Measurements from ENCODE around the gene CARD11.

DNA sequence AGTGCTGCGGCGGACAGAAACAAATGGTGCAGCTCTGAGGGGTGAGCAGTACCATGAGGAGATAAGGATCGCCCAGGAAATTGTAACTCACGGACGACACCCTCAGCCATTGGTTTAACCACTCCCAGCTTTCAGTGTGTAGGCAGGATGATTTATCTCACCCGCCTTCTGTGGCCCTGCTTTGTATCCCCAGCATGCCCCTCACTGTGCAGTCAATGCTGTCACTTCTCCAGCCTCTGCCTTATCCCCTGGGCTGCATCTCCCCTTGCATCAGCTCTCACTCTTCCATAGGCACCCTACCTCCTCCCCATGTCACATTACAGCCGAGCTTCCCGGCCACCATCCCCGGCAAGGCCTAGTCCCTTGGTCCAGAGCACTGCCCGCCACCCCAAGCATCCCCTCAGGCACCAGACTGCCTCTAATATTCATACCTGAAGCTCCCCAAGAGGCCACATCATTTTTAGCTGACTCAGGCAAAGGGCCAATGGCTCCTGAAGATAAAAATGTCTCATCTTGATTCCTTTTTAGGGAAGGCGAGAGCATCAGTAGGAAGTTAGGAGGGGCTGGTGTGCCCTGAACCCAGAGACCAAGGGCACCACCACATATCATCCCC lies 77.1 kb downstream of the CARD11 start:
- TF ChIP-seq RAD21 (conservative IDR thresholded peaks at IDR 0.05), result no peak
- TF ChIP-seq, protein P1, sequence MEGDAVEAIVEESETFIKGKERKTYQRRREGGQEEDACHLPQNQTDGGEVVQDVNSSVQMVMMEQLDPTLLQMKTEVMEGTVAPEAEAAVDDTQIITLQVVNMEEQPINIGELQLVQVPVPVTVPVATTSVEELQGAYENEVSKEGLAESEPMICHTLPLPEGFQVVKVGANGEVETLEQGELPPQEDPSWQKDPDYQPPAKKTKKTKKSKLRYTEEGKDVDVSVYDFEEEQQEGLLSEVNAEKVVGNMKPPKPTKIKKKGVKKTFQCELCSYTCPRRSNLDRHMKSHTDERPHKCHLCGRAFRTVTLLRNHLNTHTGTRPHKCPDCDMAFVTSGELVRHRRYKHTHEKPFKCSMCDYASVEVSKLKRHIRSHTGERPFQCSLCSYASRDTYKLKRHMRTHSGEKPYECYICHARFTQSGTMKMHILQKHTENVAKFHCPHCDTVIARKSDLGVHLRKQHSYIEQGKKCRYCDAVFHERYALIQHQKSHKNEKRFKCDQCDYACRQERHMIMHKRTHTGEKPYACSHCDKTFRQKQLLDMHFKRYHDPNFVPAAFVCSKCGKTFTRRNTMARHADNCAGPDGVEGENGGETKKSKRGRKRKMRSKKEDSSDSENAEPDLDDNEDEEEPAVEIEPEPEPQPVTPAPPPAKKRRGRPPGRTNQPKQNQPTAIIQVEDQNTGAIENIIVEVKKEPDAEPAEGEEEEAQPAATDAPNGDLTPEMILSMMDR (IDR thresholded peaks at IDR 0.05; ENCODE audit: poor library complexity, severe bottlenecking), result no peak
- TF ChIP-seq EP300 (conservative IDR thresholded peaks at IDR 0.05; ENCODE audit: poor library complexity, severe bottlenecking), result no peak
- no peak for TF ChIP-seq EZH2 (IDR thresholded peaks at IDR 0.05; ENCODE audit: borderline replicate concordance, insufficient read depth, low read length, poor library complexity, severe bottlenecking)
- TF ChIP-seq MXI1 (conservative IDR thresholded peaks at IDR 0.05; ENCODE audit: poor library complexity, severe bottlenecking), result no peak
- no peak for TF ChIP-seq POLR2AphosphoS5 (IDR thresholded peaks at IDR 0.05)
- TF ChIP-seq SMC3 (conservative IDR thresholded peaks at IDR 0.05; ENCODE audit: poor library complexity), result no peak
- TF ChIP-seq, protein P2, sequence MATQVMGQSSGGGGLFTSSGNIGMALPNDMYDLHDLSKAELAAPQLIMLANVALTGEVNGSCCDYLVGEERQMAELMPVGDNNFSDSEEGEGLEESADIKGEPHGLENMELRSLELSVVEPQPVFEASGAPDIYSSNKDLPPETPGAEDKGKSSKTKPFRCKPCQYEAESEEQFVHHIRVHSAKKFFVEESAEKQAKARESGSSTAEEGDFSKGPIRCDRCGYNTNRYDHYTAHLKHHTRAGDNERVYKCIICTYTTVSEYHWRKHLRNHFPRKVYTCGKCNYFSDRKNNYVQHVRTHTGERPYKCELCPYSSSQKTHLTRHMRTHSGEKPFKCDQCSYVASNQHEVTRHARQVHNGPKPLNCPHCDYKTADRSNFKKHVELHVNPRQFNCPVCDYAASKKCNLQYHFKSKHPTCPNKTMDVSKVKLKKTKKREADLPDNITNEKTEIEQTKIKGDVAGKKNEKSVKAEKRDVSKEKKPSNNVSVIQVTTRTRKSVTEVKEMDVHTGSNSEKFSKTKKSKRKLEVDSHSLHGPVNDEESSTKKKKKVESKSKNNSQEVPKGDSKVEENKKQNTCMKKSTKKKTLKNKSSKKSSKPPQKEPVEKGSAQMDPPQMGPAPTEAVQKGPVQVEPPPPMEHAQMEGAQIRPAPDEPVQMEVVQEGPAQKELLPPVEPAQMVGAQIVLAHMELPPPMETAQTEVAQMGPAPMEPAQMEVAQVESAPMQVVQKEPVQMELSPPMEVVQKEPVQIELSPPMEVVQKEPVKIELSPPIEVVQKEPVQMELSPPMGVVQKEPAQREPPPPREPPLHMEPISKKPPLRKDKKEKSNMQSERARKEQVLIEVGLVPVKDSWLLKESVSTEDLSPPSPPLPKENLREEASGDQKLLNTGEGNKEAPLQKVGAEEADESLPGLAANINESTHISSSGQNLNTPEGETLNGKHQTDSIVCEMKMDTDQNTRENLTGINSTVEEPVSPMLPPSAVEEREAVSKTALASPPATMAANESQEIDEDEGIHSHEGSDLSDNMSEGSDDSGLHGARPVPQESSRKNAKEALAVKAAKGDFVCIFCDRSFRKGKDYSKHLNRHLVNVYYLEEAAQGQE (IDR thresholded peaks at IDR 0.05; ENCODE audit: borderline replicate concordance), result no peak
